Smooth muscle cell (in vitro differentiated cells): ENCODE measurements around the gene GDAP2. TPM values are rescaled to one million over a fixed set of nuclear protein-coding genes. Genes with fewer than 3 reads are reported as not detected.

Experiments
- DNase-seq: peaks from one replicate; lab custom pipeline; 2025; ENCODE audit not compliant: unreplicated experiment; lab: John Stamatoyannopoulos, UW
- H2AFZ ChIP-seq: fragments of 200-600 bp; sonication (generic); 2 replicates; pipeline ENCODE4 v1.6.0; 2016; ENCODE audit warnings: antibody characterized with exemption, low read depth, mild to moderate bottlenecking
- H3F3A ChIP-seq: fragments of 200-600 bp; sonication (generic); 2 replicates; pipeline ENCODE4 v1.6.0; 2017; ENCODE audit warnings: antibody characterized with exemption, low read depth
- H3K27ac ChIP-seq: fragments of 200-600 bp; sonication (generic); 2 replicates; pipeline ENCODE4 v1.5.1; 2016; ENCODE audit warnings: low read depth, mild to moderate bottlenecking
- H3K27me3 ChIP-seq: fragments of 200-600 bp; sonication (generic); 2 replicates; pipeline ENCODE4 v1.6.1; 2016; ENCODE audit warnings: low read depth, mild to moderate bottlenecking
- H3K36me3 ChIP-seq: fragments of 200-600 bp; sonication (generic); 2 replicates; pipeline ENCODE4 v1.5.1; 2016; ENCODE audit warnings: low read depth
- H3K4me1 ChIP-seq: fragments of 200-600 bp; sonication (generic); 2 replicates; pipeline ENCODE4 v1.5.1; 2016; ENCODE audit warnings: low read depth
- H3K4me2 ChIP-seq: fragments of 200-600 bp; sonication (generic); 2 replicates; pipeline ENCODE4 v1.6.0; 2016; ENCODE audit warnings: mild to moderate bottlenecking
- H3K4me3 ChIP-seq: fragments of 200-600 bp; sonication (generic); 2 replicates; pipeline ENCODE4 v1.5.1; 2016; ENCODE audit warnings: mild to moderate bottlenecking
- H3K79me2 ChIP-seq: fragments of 200-600 bp; sonication (generic); 2 replicates; pipeline ENCODE4 v1.6.0; 2016; ENCODE audit warnings: low read depth, mild to moderate bottlenecking
- H3K9ac ChIP-seq: fragments of 200-600 bp; sonication (generic); 2 replicates; pipeline ENCODE4 v1.6.0; 2016; ENCODE audit warnings: low read depth
- H3K9me3 ChIP-seq: fragments of 200-600 bp; sonication (generic); replicated peaks from 2 replicates; pipeline ENCODE4 v1.5.1; 2016; ENCODE audit warnings: low read depth
- H4K20me1 ChIP-seq: fragments of 200-600 bp; sonication (generic); 2 replicates; pipeline ENCODE4 v1.6.0; 2016; ENCODE audit warnings: low read depth
- WGBS: methylation state at CpG from one replicate; pipeline ENCODE4 v1.1.7; 2016; ENCODE audit warnings: low lambda C conversion rate; 5-methylcytosine and 5-hydroxymethylcytosine counted together
- polyA plus RNA-seq: library from polyadenylated mRNA; unstranded; fragments of >200 nt; fragmentation: Nextera tagmentation; extraction: Ambion mirVana; gene quantifications from 2 replicates; pipeline ENCODE4 v1.2.1, GENCODE V29; 2016
- total RNA-seq: library from RNA; depleted of rRNA; stranded (reverse); fragments of >200 nt; gene quantifications from 2 replicates; pipeline ENCODE4 v1.2.3, GENCODE V29; 2014
- TF ChIP-seq, protein P1 (sequence below): fragments of 200-600 bp; sonication (generic); IDR thresholded peaks from 2 replicates; pipeline ENCODE4 v1.5.1; 2017; ENCODE audit warnings: borderline replicate concordance, mild to moderate bottlenecking, antibody characterized with exemption; ENCODE audit not compliant: insufficient read depth, poor library complexity, severe bottlenecking

Gene GDAP2
- total and polyA plus RNA-seq, 2 experiments from 2014 or later, result 10.5 to 30.1 TPM

- Histone ChIP-seq H3F3A (no peaks in the 10 kb centered on the region), H3K79me2 (no peaks in the 10 kb centered on the region), H4K20me1 (peaks cover 11% of the 10 kb centered on the region), H3K36me3 (peaks cover 30% of the 10 kb centered on the region), H3K9ac (no peak overlapping the region), H3K4me1 (no peaks in the 10 kb centered on the region), H3K9me3 (no peaks in the 10 kb centered on the region), H3K4me2 (no peak overlapping the region), H3K27ac (no peak overlapping the region), H2AFZ (no peak overlapping the region), H3K4me3 (no peak overlapping the region), H3K27me3 (no peaks in the 10 kb centered on the region)
- TF ChIP-seq, protein P1, sequence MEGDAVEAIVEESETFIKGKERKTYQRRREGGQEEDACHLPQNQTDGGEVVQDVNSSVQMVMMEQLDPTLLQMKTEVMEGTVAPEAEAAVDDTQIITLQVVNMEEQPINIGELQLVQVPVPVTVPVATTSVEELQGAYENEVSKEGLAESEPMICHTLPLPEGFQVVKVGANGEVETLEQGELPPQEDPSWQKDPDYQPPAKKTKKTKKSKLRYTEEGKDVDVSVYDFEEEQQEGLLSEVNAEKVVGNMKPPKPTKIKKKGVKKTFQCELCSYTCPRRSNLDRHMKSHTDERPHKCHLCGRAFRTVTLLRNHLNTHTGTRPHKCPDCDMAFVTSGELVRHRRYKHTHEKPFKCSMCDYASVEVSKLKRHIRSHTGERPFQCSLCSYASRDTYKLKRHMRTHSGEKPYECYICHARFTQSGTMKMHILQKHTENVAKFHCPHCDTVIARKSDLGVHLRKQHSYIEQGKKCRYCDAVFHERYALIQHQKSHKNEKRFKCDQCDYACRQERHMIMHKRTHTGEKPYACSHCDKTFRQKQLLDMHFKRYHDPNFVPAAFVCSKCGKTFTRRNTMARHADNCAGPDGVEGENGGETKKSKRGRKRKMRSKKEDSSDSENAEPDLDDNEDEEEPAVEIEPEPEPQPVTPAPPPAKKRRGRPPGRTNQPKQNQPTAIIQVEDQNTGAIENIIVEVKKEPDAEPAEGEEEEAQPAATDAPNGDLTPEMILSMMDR, result no peak
- DNase-seq, result no peak
Observed at GRCh38 chr1:117911051-117911450, 18.4 kb downstream of the GDAP2 start.

DNA sequence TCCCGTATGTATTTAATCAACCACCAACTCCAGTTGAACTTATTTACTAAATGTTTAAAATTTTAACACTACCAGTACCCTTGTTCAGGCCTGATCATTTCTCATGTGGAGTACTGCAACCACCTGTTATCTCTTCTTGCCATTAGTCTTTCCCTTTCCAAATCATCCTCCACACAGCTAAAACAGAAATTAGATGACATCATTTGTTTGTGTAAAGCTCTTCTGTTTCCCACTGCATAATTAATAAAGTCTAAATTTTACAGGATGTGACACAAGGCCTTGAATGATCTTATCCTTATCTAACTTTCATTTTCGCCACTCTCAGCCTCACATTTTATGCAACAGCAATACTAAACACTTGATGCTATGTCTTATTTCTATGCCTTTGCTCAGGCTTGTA, 24.4 kb downstream of the GDAP2 start:
- 95% methylated on average over 2 of the region's 2 CpGs for WGBS
- H3K27me3 ChIP-seq, result no peaks in the 10 kb centered on the region

DNA sequence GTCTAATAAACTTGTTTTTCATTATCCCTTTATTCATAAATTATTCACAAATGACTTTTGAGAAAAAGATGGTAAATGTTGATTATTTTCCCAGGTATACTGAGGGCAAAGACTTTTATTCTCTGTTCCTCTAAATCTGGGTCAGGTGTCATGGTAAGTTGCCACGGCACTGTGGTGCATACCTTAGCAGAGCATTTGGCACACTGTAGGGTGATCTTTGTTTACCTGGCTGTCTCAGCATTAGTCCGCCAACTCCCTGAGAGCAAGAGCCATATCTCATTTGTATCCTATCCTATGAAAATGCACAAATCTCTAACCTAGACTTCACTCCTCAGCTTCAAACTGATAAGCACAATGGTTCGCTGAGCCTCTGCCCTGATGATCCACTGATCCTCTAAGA, 24.9 kb downstream of the GDAP2 start:
- Histone ChIP-seq H3K9ac (no peak overlapping the region), H3K4me1 (no peaks in the 10 kb centered on the region), H2AFZ (no peak overlapping the region), H3K9me3 (no peaks in the 10 kb centered on the region), H3K79me2 (no peaks in the 10 kb centered on the region), H3F3A (no peaks in the 10 kb centered on the region), H3K36me3 (peaks cover 16% of the 10 kb centered on the region), H4K20me1 (no peaks in the 10 kb centered on the region), H3K4me2 (no peak overlapping the region), H3K27ac (no peak overlapping the region), H3K4me3 (no peak overlapping the region), H3K27me3 (no peaks in the 10 kb centered on the region)
- DNase-seq, result no peak
- WGBS, result 99% methylated on average over 3 of the region's 3 CpGs
- TF ChIP-seq, protein P1, result no peak

More for the DNA sequence above, 24.4 kb downstream of the GDAP2 start:
- H2AFZ ChIP-seq, result no peak overlapping the region
- no peak overlapping the region for H3K4me2 ChIP-seq
- H4K20me1 ChIP-seq, result no peaks in the 10 kb centered on the region
- no peaks in the 10 kb centered on the region for H3K4me1 ChIP-seq
- TF ChIP-seq, protein P1, result no peak
- H3F3A ChIP-seq, result no peaks in the 10 kb centered on the region
- H3K79me2 ChIP-seq, result no peaks in the 10 kb centered on the region
- H3K9me3 ChIP-seq, result no peaks in the 10 kb centered on the region
- no peak overlapping the region for H3K4me3 ChIP-seq
- no peak for DNase-seq
- no peak overlapping the region for H3K27ac ChIP-seq
- no peak overlapping the region for H3K9ac ChIP-seq
- H3K36me3 ChIP-seq, result peaks cover 16% of the 10 kb centered on the region

- Histone ChIP-seq H3K27me3 (no peaks in the 10 kb centered on the region), H3K4me2 (no peak overlapping the region), H4K20me1 (no peaks in the 10 kb centered on the region), H3K4me3 (no peak overlapping the region), H3K79me2 (no peaks in the 10 kb centered on the region), H3K9ac (no peak overlapping the region), H3K9me3 (no peaks in the 10 kb centered on the region), H3F3A (no peaks in the 10 kb centered on the region), H3K36me3 (peaks cover 25% of the 10 kb centered on the region), H3K4me1 (no peaks in the 10 kb centered on the region), H2AFZ (no peak overlapping the region), H3K27ac (no peak overlapping the region)
- DNase-seq, result no peak
- TF ChIP-seq, protein P1, result no peak
- 94% methylated on average over 4 of the region's 4 CpGs for WGBS
Observed at GRCh38 chr1:117902944-117903343, 26.5 kb downstream of the GDAP2 start.
